Left hindlimb (tissue), 1 donor: ENCODE results near the gene CDK14.
A peak's percentile ranks its signal among the peaks of the same experiment; 100 is the strongest.

ENCODE experiments used
- DNase-seq: peaks from one replicate; pipeline ENCODE4 v3.0.0-alpha.2; 2018

Gene CDK14

GRCh38 chr7:91030680-91031380, 434.7 kb downstream of the CDK14 start:
- DNase-seq: peak; percentile 35

DNA sequence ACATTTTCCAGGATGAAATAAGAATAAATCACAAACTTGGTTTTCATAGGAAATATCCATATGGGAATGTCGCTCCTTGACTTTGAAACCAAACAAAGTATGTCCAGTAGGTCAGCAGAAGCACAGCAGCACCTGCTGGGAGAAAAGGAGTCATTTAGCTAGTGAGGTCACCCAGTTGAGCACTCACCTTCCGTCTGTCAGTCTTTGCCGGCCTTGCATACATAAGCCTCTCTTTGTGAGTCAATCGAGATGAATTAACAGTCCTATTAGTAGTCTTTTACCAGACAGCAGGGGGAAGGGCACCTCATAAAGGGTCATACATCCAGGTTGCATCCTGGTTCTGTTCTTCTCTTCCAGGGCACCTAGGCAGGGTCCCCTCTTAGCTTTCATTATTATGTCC, 435.6 kb downstream of the CDK14 start:
- no peak for DNase-seq

DNA sequence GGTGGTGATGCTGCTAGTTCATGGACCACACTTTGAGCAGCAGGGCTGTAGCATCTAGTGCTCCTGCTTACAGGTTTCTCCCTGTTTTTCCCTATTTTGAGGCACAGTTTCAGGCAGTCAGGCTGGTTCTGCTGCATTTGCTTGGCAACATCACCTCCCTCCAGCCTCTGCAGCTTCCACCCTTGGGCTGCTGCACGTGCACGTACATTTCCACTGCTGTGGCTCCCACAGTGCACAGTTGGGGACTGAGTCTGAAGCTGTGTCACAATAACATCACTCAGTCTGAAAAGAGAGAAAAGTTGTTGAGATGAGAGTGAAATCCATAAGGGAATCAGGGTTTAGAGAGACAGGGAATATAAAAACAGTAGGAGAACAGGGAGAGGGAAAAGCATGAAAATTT, 437.5 kb downstream of the CDK14 start:
- no peak for DNase-seq

GRCh38 chr7:91034459-91035368, 438.6 kb downstream of the CDK14 start:
- peak; percentile 64 for DNase-seq

GRCh38 chr7:91039033-91039432, 442.9 kb downstream of the CDK14 start:
- DNase-seq: no peak

GRCh38 chr7:91041141-91041540, 445.0 kb downstream of the CDK14 start:
- DNase-seq: no peak

- DNase-seq: no peak
Measured at GRCh38 chr7:91041901-91042484, 445.9 kb downstream of the CDK14 start.

DNA sequence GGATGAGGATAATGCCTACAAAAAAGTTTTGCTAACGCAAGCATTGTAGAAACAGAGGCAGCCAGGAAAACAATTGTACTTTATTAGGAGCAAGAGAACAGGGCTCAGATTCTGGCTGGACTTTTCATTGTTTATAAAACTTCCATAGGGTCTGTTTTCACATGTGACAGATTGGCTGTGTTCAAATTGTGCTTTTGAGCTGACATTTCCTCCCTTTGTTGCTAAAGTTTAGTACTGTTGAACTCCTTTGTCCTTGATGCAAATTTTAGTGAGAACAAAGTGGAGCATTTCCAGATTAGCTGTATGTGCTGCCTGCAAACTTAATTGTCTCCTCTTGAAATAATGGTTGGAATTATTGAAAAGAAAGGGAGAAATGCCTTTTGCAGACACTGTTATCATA, 447.1 kb downstream of the CDK14 start:
- DNase-seq: no peak

DNA sequence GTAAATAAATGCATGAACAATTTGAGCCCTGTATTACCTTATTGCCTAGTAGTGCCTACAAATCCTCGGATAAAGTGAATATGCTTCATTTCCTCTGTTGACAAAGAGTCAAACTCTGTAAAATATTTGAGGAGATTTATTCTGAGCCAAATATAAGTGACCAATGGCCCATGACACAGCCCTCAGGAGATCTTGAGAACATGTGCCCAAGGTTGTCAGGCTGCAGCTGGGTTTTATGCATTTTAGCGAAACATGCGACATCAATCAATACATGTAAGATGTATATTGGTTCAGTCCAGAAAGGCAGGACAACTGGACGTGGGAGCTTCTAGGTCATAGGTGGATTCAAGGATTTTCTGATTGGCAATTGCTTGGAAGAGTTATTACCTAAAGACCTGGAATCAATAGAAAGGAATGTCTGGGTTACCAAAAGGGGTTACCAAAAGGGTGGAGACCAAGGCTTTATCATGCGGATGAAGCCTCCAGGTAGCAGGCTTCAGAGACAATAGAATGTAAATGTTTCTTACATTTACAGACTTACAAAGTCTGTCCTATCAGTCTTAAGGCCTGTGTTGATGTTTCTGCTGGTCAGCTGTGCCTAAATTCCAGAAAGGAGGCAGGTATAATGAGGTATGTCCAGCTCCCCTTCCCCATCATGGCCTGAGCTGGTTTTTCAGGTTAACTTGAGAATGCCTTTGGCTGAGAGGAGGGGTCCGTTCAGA, 448.0 kb downstream of the CDK14 start:
- no peak for DNase-seq

DNA sequence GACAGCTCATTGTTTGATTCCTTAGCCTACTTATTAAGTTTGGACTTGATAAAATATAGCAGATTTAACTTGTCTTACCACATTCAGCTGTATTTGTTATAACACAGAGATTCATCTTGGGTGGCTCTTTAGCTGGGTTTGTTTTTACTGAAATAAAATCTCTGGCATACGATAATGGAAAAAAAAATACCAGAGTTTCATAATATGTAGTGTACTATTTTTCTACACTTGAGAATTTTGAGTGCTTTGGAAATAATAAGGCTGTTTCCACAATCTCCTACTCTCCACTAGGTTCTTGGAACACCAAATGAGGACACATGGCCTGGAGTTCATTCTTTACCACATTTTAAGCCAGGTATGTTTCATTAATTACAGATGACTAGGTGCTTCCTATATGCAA, 449.5 kb downstream of the CDK14 start:
- no peak for DNase-seq

DNA sequence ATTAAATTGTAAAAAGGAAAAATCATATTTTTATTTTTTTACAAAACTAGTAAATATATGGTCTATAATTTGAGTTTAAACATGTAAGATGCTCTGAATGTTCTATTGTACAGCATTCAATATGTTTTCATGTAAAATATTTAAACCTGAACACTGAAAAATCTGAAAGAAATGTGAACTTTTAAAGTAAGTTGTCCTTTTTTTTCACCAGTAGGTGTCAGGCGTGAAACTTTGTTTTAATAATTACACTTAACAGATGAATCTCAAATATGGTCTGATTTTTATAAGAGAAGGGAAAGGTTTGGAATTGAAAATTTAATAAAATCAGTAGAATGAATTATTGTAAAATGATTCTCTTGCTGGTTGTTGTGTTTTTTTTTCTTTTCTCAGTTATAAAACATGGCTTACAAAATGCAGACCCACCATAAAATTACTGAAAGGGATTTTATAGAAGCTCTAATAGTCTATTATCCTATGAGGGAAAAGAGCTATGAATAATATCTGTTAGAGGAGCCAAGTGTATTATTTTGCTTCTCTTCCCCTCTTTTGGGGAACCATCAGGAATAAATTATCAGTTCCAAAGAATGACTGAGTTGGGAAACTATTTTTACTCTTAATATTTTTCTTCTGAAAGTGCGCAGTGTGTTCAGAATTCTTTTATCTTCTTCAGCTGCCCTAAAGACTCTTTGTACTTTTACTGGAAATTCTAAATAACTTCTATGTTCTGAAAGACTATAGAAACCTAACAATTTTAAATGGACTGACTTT, 450.4 kb downstream of the CDK14 start:
- no peak for DNase-seq

DNA sequence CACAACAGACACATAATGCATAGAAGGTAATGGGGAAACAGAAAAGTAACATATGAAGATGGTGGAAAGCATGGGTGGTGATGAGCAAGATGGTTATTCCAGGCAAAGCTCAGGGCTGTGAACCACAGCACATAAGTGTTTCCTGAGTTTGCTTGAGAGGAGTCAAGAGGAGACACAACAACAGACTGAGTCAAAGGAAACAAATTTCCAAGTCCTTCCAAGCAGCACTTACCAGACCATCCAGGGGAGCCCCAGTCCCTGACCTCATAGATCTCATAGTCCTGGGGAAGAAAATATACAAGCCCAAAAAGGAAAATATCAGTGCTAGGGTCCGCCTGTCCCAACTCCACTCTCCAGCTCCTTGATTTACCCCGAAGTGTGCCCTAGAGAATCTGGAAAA, 451.5 kb downstream of the CDK14 start:
- no peak for DNase-seq

GRCh38 chr7:91050677-91051076, 454.6 kb downstream of the CDK14 start:
- DNase-seq: no peak

GRCh38 chr7:91051966-91052365, 455.8 kb downstream of the CDK14 start:
- DNase-seq: no peak

DNA sequence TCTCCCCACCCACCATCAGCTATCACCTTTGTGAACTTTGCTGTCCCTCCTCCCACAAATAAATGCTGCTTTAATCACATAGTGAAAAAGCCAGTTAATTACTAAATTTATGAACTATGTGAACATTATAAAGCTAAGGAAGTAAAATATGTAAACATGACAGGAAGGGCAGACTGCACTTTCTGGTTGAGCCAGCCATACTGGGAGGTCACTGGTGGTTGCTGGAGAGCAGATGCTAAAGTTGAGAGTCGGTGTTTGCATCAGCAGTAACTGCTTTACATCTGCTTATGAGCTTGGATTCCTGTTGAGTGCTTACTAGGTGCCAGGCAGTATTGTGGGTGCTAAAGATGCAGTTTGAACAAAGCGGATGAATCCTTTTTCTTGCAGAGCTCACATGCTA, 458.3 kb downstream of the CDK14 start:
- no peak for DNase-seq

DNA sequence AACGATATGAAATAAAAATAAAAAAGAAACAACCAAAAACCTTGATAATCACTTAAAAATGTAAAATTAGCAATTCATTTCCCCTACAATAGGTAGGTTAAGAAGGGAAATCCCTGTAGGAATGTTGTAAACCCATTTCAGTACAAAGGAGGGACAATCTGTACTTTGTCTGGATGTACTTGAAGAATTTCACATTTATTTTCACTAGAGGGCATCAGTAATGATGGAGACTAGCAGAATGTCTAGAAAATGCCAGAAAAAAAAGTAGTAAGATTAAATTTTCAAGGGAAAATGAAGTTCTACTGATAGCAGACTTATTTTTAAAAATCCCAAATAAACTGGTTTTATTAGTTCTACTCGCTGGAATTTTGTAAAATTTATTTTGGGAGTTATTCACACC, 459.1 kb downstream of the CDK14 start:
- DNase-seq: no peak

GRCh38 chr7:91062713-91063112, 466.6 kb downstream of the CDK14 start:
- no peak for DNase-seq

DNA sequence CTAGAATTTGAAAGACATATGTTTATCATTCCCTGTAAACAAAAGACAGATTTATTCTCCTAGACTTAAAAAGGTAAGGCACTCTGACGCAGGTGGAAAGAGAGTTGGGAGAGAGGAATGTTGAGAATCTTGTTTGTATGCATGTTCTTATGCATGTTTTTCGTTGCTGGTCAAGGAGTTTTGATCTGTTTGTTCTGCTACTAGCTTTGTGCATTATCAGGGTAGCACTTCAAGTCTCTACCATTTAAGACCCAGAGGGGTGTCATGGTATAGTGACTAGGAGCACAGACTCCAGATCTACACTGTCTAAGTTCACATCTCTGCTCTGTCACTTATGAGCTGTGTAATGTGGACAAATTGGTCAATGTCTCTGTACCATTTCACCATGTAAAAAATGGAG, 467.9 kb downstream of the CDK14 start:
- DNase-seq: no peak

DNA sequence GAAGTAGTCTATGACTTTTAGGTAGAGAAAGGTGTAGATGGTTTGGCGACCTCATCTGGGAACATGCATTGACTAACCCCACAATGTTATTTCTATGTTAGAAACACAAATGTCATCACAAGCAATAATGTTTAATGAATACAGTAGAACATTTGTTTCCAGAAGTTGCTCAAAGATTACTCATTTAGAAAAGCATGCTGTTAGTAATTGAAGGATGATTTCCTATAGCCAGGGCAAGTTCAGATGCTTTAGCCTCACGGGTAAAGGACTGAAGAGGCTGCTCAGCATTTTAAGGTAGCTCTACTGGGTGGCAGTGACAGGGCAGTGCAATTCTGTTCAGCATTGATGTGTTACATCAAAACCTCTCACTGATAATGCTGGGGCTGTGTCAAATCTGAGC, 468.8 kb downstream of the CDK14 start:
- no peak for DNase-seq

GRCh38 chr7:91066627-91067026, 470.5 kb downstream of the CDK14 start:
- no peak for DNase-seq

- DNase-seq: no peak
Measured at GRCh38 chr7:91067242-91067641, 471.1 kb downstream of the CDK14 start.

DNA sequence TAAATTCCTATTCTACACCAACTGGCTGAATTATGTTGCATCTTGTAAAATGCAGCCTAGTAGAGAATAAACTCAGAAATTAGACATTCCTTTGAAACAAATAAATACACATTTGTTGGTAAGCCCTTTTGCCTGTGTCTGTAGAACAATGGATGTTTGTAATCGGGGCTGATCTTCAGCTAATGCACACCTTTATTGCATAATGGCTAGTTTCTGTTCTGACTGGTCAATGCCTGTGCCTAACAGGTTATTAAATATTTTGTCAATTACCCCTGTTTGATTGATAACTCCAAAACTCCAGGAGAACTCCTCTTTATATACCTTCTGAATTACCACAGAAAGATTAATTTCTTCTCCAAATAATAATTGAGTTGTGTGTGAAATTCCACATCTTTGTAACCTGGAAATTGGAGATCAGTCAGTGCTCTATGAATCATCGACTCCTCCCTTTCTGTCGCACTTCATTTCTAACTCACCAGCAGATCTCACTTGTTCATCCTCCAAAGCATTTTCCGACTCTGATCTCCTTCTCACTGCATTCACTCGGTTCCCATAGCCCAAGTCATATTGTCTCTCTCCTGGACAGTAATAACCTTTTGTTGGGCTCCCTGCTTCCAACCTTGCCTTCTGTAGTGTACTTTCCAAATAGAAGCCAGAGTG, 472.1 kb downstream of the CDK14 start:
- no peak for DNase-seq
